GM21381 (cell line): ENCODE results near the gene MAP3K20.
"Not testable (repeated sequence)": the region's sequence is repeated elsewhere in the genome, so short reads cannot be mapped to it uniquely, and the experiment has no call there.

Experiments
- ATAC-seq: cut with Tn5 transposase; IDR thresholded peaks from one replicate; pipeline ENCODE4 v1.9.1; 2021; ENCODE audit warnings: mild to moderate bottlenecking, moderate library complexity; ENCODE audit not compliant: unreplicated experiment

The MAP3K20 gene

GRCh38 chr2:173119069-173119807, 43.6 kb downstream of the MAP3K20 start:
- no peak for ATAC-seq

GRCh38 chr2:173119944-173120343, 44.3 kb downstream of the MAP3K20 start:
- ATAC-seq = no peak

- no peak for ATAC-seq
These were observed 47.3 kb downstream of the MAP3K20 start for GRCh38 chr2:173122936-173123335.

- ATAC-seq = no peak
These were observed 48.8 kb downstream of the MAP3K20 start for GRCh38 chr2:173124441-173124840.

- no peak for ATAC-seq
These were observed 51.2 kb downstream of the MAP3K20 start for GRCh38 chr2:173126819-173127218.

GRCh38 chr2:173128132-173128531, 52.5 kb downstream of the MAP3K20 start:
- ATAC-seq = not testable (repeated sequence)

GRCh38 chr2:173130496-173131465, 55.1 kb downstream of the MAP3K20 start:
- no peak for ATAC-seq

- no peak for ATAC-seq
These were observed 56.9 kb downstream of the MAP3K20 start for GRCh38 chr2:173132531-173132930.

- ATAC-seq = no peak
These were observed 59.1 kb downstream of the MAP3K20 start for GRCh38 chr2:173134703-173135102.

GRCh38 chr2:173136067-173136466, 60.4 kb downstream of the MAP3K20 start:
- ATAC-seq = no peak

GRCh38 chr2:173136599-173136998, 61.0 kb downstream of the MAP3K20 start:
- ATAC-seq = no peak

GRCh38 chr2:173137610-173138009, 62.0 kb downstream of the MAP3K20 start:
- ATAC-seq = no peak

GRCh38 chr2:173138962-173139361, 63.3 kb downstream of the MAP3K20 start:
- ATAC-seq = no peak

GRCh38 chr2:173141666-173142065, 66.0 kb downstream of the MAP3K20 start:
- ATAC-seq = no peak

GRCh38 chr2:173145454-173145853, 69.8 kb downstream of the MAP3K20 start:
- no peak for ATAC-seq

GRCh38 chr2:173146590-173146989, 70.9 kb downstream of the MAP3K20 start:
- no peak for ATAC-seq

- no peak for ATAC-seq
These were observed 72.9 kb downstream of the MAP3K20 start for GRCh38 chr2:173148520-173148919.

- ATAC-seq = peak; percentile 84
These were observed 73.8 kb downstream of the MAP3K20 start for GRCh38 chr2:173149491-173149890.

- ATAC-seq = no peak
These were observed 74.4 kb downstream of the MAP3K20 start for GRCh38 chr2:173150087-173150486.

GRCh38 chr2:173150963-173151362, 75.3 kb downstream of the MAP3K20 start:
- no peak for ATAC-seq

- peak; percentile 50 for ATAC-seq
These were observed 76.2 kb downstream of the MAP3K20 start for GRCh38 chr2:173151671-173152401.
